CD4-positive, alpha-beta T cell treated with Interleukin-4 for 4 hours (primary cell): ENCODE results near the gene PTPRN2.
A peak's percentile ranks its signal among the peaks of the same experiment; 100 is the strongest.
"Not testable (repeated sequence)": the region's sequence is repeated elsewhere in the genome, so short reads cannot be mapped to it uniquely, and the experiment has no call there.

Source experiments
- DNase-seq: peaks from one replicate; pipeline ENCODE4 v3.0.0-alpha.2; 2020

The PTPRN2 gene

GRCh38 chr7:157863176-157863575, 724.4 kb downstream of the PTPRN2 start:
- no peak for DNase-seq

DNA sequence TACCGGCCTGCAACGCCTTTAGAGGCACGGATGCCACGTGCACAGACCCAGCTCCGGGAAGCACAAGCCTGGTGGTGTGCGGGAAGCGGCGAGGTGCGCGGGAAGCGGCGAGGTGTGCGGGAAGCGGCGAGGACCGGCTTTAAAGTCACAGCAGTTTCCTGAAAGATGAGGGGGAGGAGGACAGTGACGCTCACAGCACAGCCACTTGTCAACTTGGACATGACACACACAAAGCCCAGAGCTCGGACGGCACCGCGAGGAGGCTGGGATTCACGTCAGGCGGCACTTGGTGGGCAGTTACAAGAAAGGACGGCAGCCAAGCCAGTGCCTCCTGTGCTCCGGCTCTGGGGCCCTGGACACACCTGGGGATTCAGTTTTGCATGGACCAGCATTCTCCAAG, 724.9 kb downstream of the PTPRN2 start:
- DNase-seq, result no peak

GRCh38 chr7:157861551-157861950, 726.1 kb downstream of the PTPRN2 start:
- no peak for DNase-seq

DNA sequence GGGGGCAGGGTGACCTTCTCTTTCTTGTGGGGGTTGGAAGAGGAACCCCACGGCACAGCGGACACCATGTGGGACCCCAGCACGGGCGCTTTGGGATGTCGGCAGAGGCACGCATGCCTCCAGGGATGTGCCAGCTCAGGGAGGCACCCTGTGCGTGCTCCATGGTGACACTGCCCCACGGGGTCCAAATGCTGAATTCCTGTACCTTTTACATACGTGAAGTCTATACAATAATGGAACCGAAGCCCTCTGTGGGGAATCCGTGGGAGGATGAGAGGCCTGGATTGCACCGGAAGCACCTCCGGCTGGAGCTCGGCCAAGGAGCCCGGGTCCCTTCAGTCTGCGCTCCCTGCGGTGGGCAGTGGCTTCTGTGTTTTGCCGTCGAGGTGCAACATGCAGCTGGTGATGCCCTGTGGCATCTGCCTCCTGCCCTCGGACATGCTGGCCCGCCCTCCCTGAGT, 726.6 kb downstream of the PTPRN2 start:
- no peak for DNase-seq

DNA sequence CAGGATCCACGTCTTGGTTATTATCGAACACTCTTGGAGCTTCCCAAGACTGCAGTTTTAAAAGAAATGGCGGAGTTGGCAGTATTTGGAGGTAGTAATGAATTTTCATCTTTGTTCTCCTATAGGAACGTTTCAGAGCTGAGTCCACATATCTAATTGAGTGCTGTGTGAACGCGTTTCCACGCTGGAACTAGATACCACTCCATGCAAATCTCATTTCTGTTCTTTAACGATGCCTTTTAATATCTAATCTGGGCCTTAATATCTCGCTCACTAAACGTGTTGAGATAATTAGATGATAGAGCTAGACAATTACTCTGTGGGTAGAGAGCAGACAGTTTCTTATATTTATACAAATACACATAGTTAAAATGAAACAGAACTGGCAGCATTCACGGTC, 727.2 kb downstream of the PTPRN2 start:
- DNase-seq, result no peak

DNA sequence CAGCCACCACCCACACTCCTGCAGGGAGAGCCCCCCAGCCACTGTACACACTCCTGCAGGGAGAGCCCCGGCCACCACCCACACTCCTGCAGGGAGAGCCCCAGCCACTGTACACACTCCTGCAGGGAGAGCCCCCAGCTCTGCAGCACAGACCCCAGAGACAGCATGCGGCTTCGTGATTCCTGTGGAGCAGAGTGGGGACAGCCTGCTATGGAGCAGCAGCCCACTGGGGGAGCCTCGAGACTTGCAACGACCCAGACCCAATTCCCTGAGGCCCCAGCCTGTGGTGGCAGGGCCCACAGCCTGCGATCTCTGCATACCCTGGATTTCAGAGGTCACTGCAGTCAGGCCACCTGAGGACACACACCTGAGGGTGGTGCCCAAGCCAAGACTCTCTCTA, 727.7 kb downstream of the PTPRN2 start:
- no peak for DNase-seq

- no peak for DNase-seq
These were observed 730.0 kb downstream of the PTPRN2 start for GRCh38 chr7:157857578-157858075.

DNA sequence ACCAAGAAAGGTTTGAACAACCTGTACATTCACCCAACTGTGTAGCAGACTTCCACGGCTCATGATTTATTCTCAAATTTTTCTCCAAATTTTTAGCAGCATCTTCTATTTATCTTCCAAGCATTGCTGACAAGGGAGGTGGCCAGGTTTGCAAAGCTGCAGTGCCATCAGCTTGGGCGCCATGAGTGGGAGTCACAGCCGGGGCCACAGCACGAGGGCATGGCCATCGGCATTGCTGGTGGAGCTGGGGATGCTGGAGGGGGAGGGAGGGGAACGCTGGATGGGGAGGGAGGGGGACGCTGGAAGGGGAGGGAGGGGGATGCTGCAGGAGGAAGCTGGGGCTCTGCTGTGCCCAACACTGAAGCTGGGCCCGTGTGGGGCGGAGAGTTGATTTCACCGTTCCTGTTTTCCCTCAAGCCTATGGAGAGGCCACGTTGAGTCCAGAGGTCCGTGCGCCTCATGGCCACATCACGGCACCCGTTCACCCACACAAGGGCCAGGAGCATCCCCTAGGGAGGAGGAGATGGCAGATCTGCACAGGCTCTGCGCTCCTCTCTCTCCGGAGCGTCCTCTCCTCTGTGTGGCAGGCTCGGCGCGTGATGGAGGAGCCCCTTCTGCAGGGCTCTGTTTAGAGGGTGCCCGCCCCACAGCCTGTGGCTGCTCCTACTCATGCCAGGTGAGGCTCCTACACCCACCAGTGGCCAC, 730.6 kb downstream of the PTPRN2 start:
- DNase-seq, result no peak

DNA sequence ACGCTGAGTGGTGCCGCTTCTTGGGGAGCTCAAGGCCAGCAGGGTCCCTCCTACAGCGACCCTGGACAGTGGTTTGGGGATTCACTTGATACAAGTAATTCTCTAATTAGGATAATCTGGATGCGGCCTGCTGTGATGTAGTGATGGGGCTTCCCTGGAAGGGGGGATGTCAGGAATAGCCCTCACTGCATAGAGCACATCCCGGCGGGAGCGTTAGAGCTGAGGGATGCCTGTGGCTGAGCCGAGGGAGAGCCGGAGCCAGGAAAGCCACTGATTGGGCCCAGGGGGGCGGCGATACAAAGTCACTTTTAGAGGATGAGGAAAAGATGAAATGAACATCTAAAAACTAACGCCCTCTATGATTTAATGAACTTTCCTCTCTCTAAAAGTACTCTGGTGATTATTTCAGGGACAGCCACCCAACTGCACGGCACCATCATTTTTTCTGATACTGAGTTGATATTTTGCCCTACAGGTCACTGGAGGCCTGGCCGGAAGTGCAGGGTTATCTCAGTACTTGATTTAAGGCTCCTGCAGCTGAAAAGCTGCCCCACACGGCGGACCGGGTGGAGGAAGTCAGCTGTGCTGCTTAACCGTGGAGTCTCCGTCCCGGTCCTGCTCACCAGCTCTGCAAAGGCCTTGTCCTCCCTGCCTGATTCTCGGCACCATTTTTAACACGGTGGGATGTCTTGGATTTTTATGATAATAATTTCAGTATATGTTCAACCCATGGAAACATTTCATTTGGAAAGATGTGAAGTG, 732.0 kb downstream of the PTPRN2 start:
- DNase-seq, result no peak

DNA sequence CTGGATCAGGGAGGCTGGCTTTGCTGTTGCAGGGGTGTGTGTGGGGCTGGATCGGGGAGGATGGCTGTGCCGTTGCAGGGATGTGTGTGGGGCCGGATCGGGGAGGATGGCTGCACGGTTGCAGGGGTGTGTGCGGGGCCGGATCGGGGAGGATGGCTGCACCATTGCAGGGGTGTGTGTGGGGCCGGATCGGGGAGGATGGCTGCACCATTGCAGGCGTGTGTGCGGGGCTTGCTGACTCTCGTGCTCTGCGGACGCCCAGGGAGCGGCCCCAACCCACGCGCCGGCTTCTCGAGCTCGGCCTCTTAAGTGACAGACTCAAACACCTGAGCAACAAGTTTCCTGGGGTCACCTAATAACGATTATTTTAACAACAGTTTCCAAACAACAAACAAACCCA, 732.6 kb downstream of the PTPRN2 start:
- DNase-seq, result no peak

- DNase-seq, result peak; percentile 25
These were observed 733.3 kb downstream of the PTPRN2 start for GRCh38 chr7:157854066-157854891.

DNA sequence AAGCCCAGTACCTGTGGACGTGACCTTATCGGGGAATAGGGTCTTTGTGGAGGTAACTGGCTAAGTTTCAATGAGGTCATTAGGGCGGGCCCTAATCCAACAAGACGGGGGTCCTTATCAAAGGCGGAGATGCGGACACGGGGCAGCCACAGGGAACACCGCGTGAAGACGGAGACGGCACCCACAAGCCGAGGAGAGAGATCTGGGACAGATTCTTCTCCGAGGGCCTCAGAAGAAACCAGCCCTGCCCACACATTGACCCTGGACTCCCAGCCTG, 733.9 kb downstream of the PTPRN2 start:
- no peak for DNase-seq

- DNase-seq, result no peak
These were observed 734.4 kb downstream of the PTPRN2 start for GRCh38 chr7:157853076-157853788.

- peak; percentile 63 for DNase-seq
These were observed 736.0 kb downstream of the PTPRN2 start for GRCh38 chr7:157851501-157852067.

DNA sequence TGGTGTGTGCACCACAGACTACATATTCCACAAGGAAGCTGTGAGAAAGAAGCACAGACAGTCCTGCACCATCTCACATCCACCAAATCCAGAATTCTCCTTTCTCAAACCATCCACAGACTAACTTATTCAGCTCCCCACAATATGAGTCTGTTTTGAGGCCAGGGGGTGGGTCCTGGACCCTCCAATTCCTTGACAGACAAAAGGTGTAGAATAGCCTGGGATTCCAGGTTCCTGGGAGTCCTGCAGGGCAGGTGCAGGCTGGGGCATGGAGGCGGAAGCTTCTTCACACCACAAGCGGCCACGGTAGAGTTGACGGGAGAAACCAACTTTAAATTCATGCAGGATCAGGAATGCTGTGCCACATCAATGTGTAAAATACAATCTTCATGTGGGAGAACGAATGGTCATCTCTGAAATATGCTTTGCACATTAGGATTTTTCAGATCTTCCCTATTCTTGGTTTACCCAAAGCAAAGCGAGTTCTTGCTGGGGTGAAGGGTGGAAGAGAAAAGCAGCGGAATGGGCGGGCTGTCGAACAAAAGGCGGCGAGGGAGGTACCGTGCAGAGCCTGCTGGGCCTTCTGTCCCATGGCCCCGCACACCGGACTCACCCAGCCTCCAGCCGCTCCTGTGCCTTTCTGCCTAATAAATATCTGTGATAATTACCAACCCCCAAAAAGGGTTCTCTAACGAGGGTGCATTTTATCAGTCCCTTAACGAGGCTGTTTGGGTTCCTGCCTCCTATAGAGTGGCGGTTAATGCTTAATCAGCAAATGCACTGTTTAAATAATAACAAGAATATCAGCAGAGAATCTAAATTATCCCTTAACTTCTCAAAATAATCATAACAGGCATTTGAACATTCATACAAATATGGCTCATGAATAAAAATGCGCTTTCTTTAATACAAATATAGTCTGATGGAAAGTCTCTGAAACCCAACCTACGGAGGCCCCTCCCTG, 736.9 kb downstream of the PTPRN2 start:
- no peak for DNase-seq

DNA sequence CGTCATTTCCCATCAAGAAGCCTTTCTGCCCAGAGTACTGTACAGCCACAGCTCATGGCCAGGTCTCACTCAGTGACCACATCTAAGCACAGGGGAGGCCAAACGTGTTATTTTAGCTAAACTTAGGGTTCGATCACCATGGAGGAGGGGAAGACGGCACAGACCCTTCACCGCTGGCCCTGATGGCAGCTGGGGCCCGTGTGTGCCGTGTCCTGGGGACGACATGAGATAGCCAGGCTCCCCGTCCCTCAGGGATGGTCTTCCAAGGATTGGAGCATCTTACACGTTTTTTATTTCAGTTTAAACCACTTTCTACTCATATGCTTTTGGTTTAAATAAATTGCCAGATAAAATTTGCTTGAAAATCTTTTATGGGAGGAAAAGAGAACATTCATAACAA, 737.9 kb downstream of the PTPRN2 start:
- no peak for DNase-seq

DNA sequence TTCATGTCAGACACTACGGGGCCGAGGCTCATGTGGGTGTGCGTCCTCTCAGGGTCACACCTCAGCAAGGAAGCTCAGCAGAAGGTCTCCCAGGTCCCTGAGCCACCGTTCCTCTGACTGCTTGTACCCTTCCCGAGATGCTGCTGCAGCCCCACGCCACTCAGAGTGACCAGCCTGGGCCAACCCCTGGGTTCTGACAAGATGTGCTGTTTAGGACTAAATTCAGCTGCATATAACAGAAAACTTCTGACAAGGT, 738.4 kb downstream of the PTPRN2 start:
- DNase-seq, result no peak

DNA sequence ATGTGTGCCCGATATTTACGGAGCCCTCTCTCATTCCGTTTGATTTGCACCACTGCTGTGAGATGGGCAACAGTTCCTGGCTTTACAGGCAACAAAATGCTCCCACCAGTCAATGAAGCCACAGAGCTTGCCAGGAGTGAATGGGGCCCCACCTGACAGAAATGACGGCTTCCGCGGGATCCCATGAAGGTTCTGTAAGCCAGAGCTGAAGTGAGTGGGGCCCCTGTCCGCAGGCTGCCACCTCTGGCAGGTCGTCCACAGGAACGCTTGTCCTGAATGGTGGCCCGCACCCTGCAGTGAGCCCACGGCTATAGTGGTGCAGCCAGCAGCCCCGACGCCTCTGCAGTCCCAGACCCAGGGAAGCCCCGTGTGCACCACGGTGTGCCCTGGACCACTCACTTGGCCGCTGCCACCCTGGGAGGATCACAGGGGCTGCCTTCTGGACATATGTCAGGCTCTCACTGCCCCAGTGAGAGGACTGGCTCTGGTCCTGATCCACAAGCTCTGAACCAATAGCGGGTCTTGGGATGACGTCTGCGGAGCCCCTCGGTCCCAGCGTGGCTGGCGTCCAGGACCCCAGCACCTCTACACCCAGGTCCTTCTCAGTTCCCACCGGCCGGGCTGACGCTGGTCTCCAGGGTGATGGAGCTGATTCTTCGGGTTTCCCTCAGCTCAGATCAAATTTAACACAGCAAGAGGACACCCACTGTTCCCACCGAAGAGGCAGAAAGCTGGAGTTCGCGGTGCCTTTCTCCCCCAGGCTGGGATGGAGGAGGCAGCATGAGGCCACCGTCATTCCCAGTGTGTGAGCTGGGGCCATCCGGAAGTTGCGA, 738.9 kb downstream of the PTPRN2 start:
- DNase-seq, result no peak

GRCh38 chr7:157847756-157848487, 739.7 kb downstream of the PTPRN2 start:
- DNase-seq, result not testable (repeated sequence)

- not testable (repeated sequence) for DNase-seq
These were observed 740.9 kb downstream of the PTPRN2 start for GRCh38 chr7:157846746-157847145.
